Mesothelial cell of epicardium (in vitro differentiated cells): Measurements from ENCODE around the gene SRRM2. TPM values are rescaled to one million over a fixed set of nuclear protein-coding genes. Genes with fewer than 3 reads are reported as not detected.

Experiments
- DNase-seq, 2 experiments: peaks; one replicate each; pipeline ENCODE4 v3.0.0; 2021; ENCODE audit warnings: low spot score in 2 of 2; ENCODE audit not compliant: unreplicated experiment in 2 of 2
- H3K27ac Mint-ChIP-seq: 2 replicates; pipeline ENCODE4 v1.8.0; 2021; ENCODE audit warnings: mixed read lengths
- H3K27me3 Mint-ChIP-seq: 2 replicates; pipeline ENCODE4 v1.8.0; 2021; ENCODE audit warnings: low read depth, mixed read lengths
- H3K36me3 Mint-ChIP-seq: 2 replicates; pipeline ENCODE4 v1.8.0; 2021; ENCODE audit warnings: mixed read lengths
- H3K4me1 Mint-ChIP-seq: 2 replicates; pipeline ENCODE4 v1.8.0; 2021; ENCODE audit warnings: mixed read lengths
- H3K4me3 Mint-ChIP-seq: 2 replicates; pipeline ENCODE4 v1.8.0; 2021; ENCODE audit warnings: mild to moderate bottlenecking, moderate library complexity, mixed read lengths
- H3K9me3 Mint-ChIP-seq: 2 replicates; pipeline ENCODE4 v1.8.0; 2021; ENCODE audit warnings: mixed read lengths
- CTCF ChIP-seq: fragments of 200-600 bp; sonication (generic); IDR thresholded peaks from one replicate; pipeline ENCODE4 v1.5.0; 2021; ENCODE audit warnings: antibody characterized with exemption; ENCODE audit not compliant: unreplicated experiment
- total RNA-seq: library from RNA; stranded (reverse); gene quantifications from 3 replicates; pipeline ENCODE4 v1.2.1, GENCODE V29; 2021

Gene SRRM2
- total RNA-seq, 1 donor from 2014 or later: 854 TPM

- Mint-ChIP-seq H3K27me3 (peaks cover 6% of the 10 kb centered on the region), H3K36me3 (peaks cover 4% of the 10 kb centered on the region), H3K9me3 (no peaks in the 10 kb centered on the region), H3K4me3 (no peak overlapping the region), H3K4me1 (no peaks in the 10 kb centered on the region), H3K27ac (no peak overlapping the region)
- DNase-seq: no peak
- TF ChIP-seq CTCF: no peak
Measured at GRCh38 chr16:2709588-2709984, 42.9 kb upstream of the SRRM2 start.

- Mint-ChIP-seq H3K4me3 (no peak overlapping the region), H3K36me3 (peaks cover 4% of the 10 kb centered on the region), H3K9me3 (no peaks in the 10 kb centered on the region), H3K4me1 (peaks cover 3% of the 10 kb centered on the region), H3K27me3 (peaks cover 10% of the 10 kb centered on the region), H3K27ac (no peak overlapping the region)
- TF ChIP-seq CTCF: no peak
- DNase-seq: no peak
Measured at GRCh38 chr16:2710021-2710710, 42.3 kb upstream of the SRRM2 start.

- DNase-seq: no peak
- no peak for TF ChIP-seq CTCF
- no peak overlapping the region for H3K4me3 Mint-ChIP-seq
- no peaks in the 10 kb centered on the region for H3K9me3 Mint-ChIP-seq
- H3K36me3 Mint-ChIP-seq: peaks cover 4% of the 10 kb centered on the region
- peaks cover 3% of the 10 kb centered on the region for H3K4me1 Mint-ChIP-seq
- no peak overlapping the region for H3K27ac Mint-ChIP-seq
- H3K27me3 Mint-ChIP-seq: peaks cover 11% of the 10 kb centered on the region
Measured at GRCh38 chr16:2710711-2711231, 41.7 kb upstream of the SRRM2 start.

GRCh38 chr16:2711370-2712062 is 40.9 kb upstream of the SRRM2 start:
- Mint-ChIP-seq H3K27ac (no peak overlapping the region), H3K4me1 (peaks cover 3% of the 10 kb centered on the region), H3K4me3 (no peak overlapping the region), H3K9me3 (no peaks in the 10 kb centered on the region), H3K36me3 (peaks cover 4% of the 10 kb centered on the region), H3K27me3 (peaks cover 11% of the 10 kb centered on the region)
- no peak for DNase-seq
- no peak for TF ChIP-seq CTCF

- Mint-ChIP-seq H3K4me3 (no peak overlapping the region), H3K27me3 (peaks cover 11% of the 10 kb centered on the region), H3K9me3 (no peaks in the 10 kb centered on the region), H3K27ac (no peak overlapping the region), H3K4me1 (peaks cover 3% of the 10 kb centered on the region), H3K36me3 (peaks cover 4% of the 10 kb centered on the region)
- no peak for TF ChIP-seq CTCF
- no peak for DNase-seq
Measured at GRCh38 chr16:2712063-2712441, 40.4 kb upstream of the SRRM2 start.
